DOHH2 (cell line): ENCODE measurements around the gene PARS2.

ENCODE experiments used
- H3F3A ChIP-seq: fragments of 200-600 bp; sonication (generic), shearing (Covaris generic); 2 replicates; pipeline ENCODE4 v1.6.0; 2016; ENCODE audit warnings: antibody characterized with exemption, mild to moderate bottlenecking; ENCODE audit not compliant: control insufficient read depth, insufficient read depth
- H3K27ac ChIP-seq: fragments of 200-600 bp; sonication (generic); 2 replicates; pipeline ENCODE4 v1.5.1; 2014; ENCODE audit warnings: low read depth, mild to moderate bottlenecking, low read length, moderate library complexity
- H3K27me3 ChIP-seq: fragments of 200-600 bp; sonication (generic); 2 replicates; pipeline ENCODE4 v1.6.1; 2014; ENCODE audit warnings: mild to moderate bottlenecking, low read length, mixed read lengths; ENCODE audit not compliant: control insufficient read depth
- H3K36me3 ChIP-seq: fragments of 200-600 bp; sonication (generic); 2 replicates; pipeline ENCODE4 v1.6.1; 2014; ENCODE audit warnings: mild to moderate bottlenecking, low read length, moderate library complexity, mixed read lengths; ENCODE audit not compliant: control insufficient read depth
- H3K4me1 ChIP-seq: fragments of 200-600 bp; sonication (generic); 2 replicates; pipeline ENCODE4 v1.6.1; 2014; ENCODE audit warnings: mild to moderate bottlenecking, low read length, mixed read lengths; ENCODE audit not compliant: control insufficient read depth
- H3K4me2 ChIP-seq: fragments of 200-600 bp; sonication (generic); 2 replicates; pipeline ENCODE4 v1.6.0; 2014; ENCODE audit warnings: mild to moderate bottlenecking, low read length, moderate library complexity
- H3K4me3 ChIP-seq: fragments of 200-600 bp; sonication (generic); 2 replicates; pipeline ENCODE4 v1.5.1; 2014; ENCODE audit warnings: mild to moderate bottlenecking, low read length, mixed read lengths
- H3K79me2 ChIP-seq: fragments of 200-600 bp; sonication (generic); 2 replicates; pipeline ENCODE4 v1.6.1; 2014; ENCODE audit warnings: mild to moderate bottlenecking, low read length, mixed read lengths; ENCODE audit not compliant: control insufficient read depth
- H3K9me2 ChIP-seq: fragments of 200-600 bp; sonication (generic); replicated peaks from 2 replicates; pipeline ENCODE4 v1.6.1; 2014; ENCODE audit warnings: mild to moderate bottlenecking, low read length, mixed read lengths; ENCODE audit not compliant: control insufficient read depth
- H3K9me3 ChIP-seq: fragments of 200-600 bp; sonication (generic); 2 replicates; pipeline ENCODE4 v1.6.1; 2014; ENCODE audit warnings: antibody characterized with exemption, low read length, mixed read lengths; ENCODE audit not compliant: control insufficient read depth, insufficient read depth
- H4K20me1 ChIP-seq: fragments of 200-600 bp; sonication (generic); 2 replicates; pipeline ENCODE4 v1.6.0; 2014; ENCODE audit warnings: low read depth, mild to moderate bottlenecking, antibody characterized with exemption, low read length, moderate library complexity; ENCODE audit not compliant: control insufficient read depth, insufficient read depth
- CTCF ChIP-seq: fragments of 200-600 bp; sonication (generic); IDR thresholded peaks from one replicate; pipeline ENCODE4 v1.5.1; 2014; ENCODE audit warnings: antibody characterized with exemption, mild to moderate bottlenecking, low read depth, low read length; ENCODE audit not compliant: poor library complexity, severe bottlenecking
- EZH2phosphoT487 ChIP-seq: fragments of 200-600 bp; sonication (generic); IDR thresholded peaks from 2 replicates; pipeline ENCODE4 v1.6.1; 2017; ENCODE audit warnings: borderline replicate concordance, mild to moderate bottlenecking, antibody characterized with exemption, low read length, moderate library complexity, mixed read lengths

PARS2 gene

GRCh38 chr1:54709547-54710292 is 54.6 kb downstream of the PARS2 start:
- Histone ChIP-seq H4K20me1 (no peaks in the 10 kb centered on the region), H3K27ac (no peak overlapping the region), H3K36me3 (no peaks in the 10 kb centered on the region), H3F3A (no peaks in the 10 kb centered on the region), H3K4me1 (no peaks in the 10 kb centered on the region), H3K9me2 (no peaks in the 10 kb centered on the region), H3K27me3 (peaks cover 11% of the 10 kb centered on the region; the same call in 1 of the 2 replicates), H3K4me2 (no peak overlapping the region), H3K4me3 (no peak overlapping the region), H3K9me3 (no peaks in the 10 kb centered on the region), H3K79me2 (no peaks in the 10 kb centered on the region)
- TF ChIP-seq EZH2phosphoT487 (no peak), CTCF (no peak)

GRCh38 chr1:54708385-54708784 is 55.9 kb downstream of the PARS2 start:
- no peak for TF ChIP-seq CTCF
- TF ChIP-seq EZH2phosphoT487: no peak
- no peaks in the 10 kb centered on the region for H3K9me2 ChIP-seq
- H3F3A ChIP-seq: no peaks in the 10 kb centered on the region
- H3K27ac ChIP-seq: no peak overlapping the region
- no peak overlapping the region for H3K4me2 ChIP-seq
- no peak overlapping the region for H3K4me3 ChIP-seq
- no peaks in the 10 kb centered on the region for H3K79me2 ChIP-seq
- H3K27me3 ChIP-seq: peaks cover 14% of the 10 kb centered on the region; the same call in 1 of the 2 replicates
- H3K9me3 ChIP-seq: no peaks in the 10 kb centered on the region
- H3K4me1 ChIP-seq: no peaks in the 10 kb centered on the region
- H3K36me3 ChIP-seq: no peaks in the 10 kb centered on the region
- H4K20me1 ChIP-seq: no peaks in the 10 kb centered on the region
